ENCODE data around the gene ZNF554.

ZNF554 gene

GRCh38 chr19:2779121-2779740, 40.4 kb upstream of the ZNF554 start:
- H3K27ac ChIP-seq, result peak overlapping the region; percentile 55
- H3K9ac ChIP-seq, result peak overlapping the region; percentile 73
- no peak for TF ChIP-seq Cebpa-rat (IDR thresholded peaks at IDR 0.05)
- H4K20me1 ChIP-seq, result peaks cover 86% of the 10 kb centered on the region
- peaks cover 65% of the 10 kb centered on the region for H3K36me3 ChIP-seq
- H3K4me3 ChIP-seq, result no peak overlapping the region
- peaks cover 79% of the 10 kb centered on the region for H3K4me1 ChIP-seq
- H3K4me2 ChIP-seq, result peak overlapping the region; percentile 97
- H3K27me3 ChIP-seq, result no peaks in the 10 kb centered on the region
- no peaks in the 10 kb centered on the region for H3K9me3 ChIP-seq

DNA sequence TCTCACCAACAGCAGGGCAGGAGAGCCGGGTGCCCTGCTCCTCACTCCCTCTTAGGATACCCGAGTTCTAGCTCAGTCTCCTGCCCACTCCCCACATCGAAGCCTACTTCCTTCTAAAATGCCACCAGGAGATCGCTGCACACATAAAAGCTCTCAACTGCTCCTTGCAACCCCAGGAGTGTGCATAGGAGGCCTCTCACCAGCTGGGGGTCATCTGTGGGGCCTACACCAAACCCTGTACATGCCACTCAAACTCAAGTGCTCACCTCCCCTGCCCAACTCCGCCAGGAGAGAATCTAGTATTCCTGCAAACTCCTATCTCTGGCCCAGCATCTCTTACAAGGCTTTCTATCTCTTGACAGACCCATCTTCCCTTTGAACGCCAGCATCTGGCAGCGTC, 39.4 kb upstream of the ZNF554 start:
- TF ChIP-seq Cebpa-rat (IDR thresholded peaks at IDR 0.05), result no peak
- Histone ChIP-seq H3K9me3 (no peaks in the 10 kb centered on the region), H3K4me3 (no peak overlapping the region; the same call in 1 of the 2 replicates), H3K4me2 (peak overlapping the region; percentile 97), H3K27me3 (no peaks in the 10 kb centered on the region), H3K9ac (peak overlapping the region; percentile 57; the same call in 1 of the 2 replicates), H3K27ac (peak overlapping the region; percentile 19; the same call in 1 of the 2 replicates), H4K20me1 (peaks cover 75% of the 10 kb centered on the region), H3K36me3 (peaks cover 55% of the 10 kb centered on the region), H3K4me1 (peaks cover 77% of the 10 kb centered on the region)

DNA sequence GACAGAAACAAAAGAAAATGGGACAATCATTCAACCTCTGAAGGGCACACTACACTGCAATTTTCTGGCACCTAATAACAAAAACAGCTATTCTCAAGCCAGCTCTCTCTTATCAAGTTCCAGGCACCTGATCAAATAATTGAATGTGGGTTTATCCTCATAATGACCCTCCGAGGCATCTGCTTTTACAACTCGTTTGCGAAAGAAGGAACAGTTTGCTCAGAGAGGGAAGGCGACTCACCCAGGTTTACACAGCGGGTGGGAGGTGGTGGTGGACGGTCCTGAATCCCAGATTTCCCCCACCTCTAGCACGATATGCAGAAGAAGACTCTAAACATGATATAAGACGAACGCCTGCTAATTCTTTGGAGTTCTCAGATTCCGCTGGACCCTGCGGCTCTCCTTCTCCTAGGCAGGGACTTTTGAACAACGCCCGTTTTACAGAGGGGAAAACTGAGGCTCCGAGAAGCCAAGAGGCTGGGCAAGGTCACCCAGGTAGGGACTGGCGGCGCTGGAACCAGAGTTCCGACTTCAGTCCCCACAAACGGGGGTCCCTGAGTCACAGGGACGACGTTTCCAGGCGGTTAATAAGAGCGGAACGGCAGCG, 37.2 kb upstream of the ZNF554 start:
- peaks cover 49% of the 10 kb centered on the region for H3K36me3 ChIP-seq
- peak overlapping the region; percentile 99 for H3K9ac ChIP-seq
- H3K27ac ChIP-seq, result peak overlapping the region; percentile 98
- no peaks in the 10 kb centered on the region for H3K27me3 ChIP-seq
- peak overlapping the region; percentile 97 for H3K4me2 ChIP-seq
- peak overlapping the region; percentile 96 for H3K4me3 ChIP-seq
- peaks cover 67% of the 10 kb centered on the region for H4K20me1 ChIP-seq
- no peaks in the 10 kb centered on the region for H3K9me3 ChIP-seq
- no peak for TF ChIP-seq Cebpa-rat (IDR thresholded peaks at IDR 0.05)
- peaks cover 74% of the 10 kb centered on the region for H3K4me1 ChIP-seq

GRCh38 chr19:2782936-2783780, 36.5 kb upstream of the ZNF554 start, which contains the start of gene SGTA:
TSS of gene SGTA (minus strand) at chr19:2783273. CDS start at chr19:2769068, 14,205 bp downstream.
- TF ChIP-seq Cebpa-rat (IDR thresholded peaks at IDR 0.05), result peak; percentile 67; the same call in 1 of the 2 replicates
- Histone ChIP-seq H3K9ac (peak within 1 kb of the TSS; percentile 99), H3K9me3 (no peaks in the 10 kb centered on the region), H3K4me1 (peaks cover 82% of the 10 kb centered on the region), H3K27me3 (no peaks in the 10 kb centered on the region), H4K20me1 (peaks cover 67% of the 10 kb centered on the region), H3K36me3 (peaks cover 49% of the 10 kb centered on the region), H3K27ac (peak within 1 kb of the TSS; percentile 98), H3K4me2 (peak within 1 kb of the TSS; percentile 97), H3K4me3 (peak within 1 kb of the TSS; percentile 96)

DNA sequence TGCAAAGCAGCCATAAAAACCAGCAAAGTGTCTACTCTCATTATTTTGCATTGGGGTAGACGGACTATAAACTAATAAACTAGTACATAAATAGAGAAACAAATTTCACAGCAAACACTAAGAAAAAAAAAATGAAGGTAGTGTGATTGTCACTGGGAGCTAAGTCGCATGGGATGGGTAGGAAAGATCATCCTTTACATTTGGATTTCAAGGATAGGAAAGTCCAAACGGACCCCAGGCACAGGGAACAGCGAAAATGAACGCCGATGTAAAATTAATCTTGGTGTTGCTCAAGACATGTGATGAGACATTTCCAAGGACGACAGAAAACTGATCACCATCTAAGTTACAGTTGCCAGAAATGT, 35.9 kb upstream of the ZNF554 start:
- Histone ChIP-seq H4K20me1 (peaks cover 67% of the 10 kb centered on the region), H3K27ac (peak overlapping the region; percentile 98), H3K9ac (0 out of 2 replicates have a peak overlapping the region, but pooled peaks have one; percentile 15), H3K4me3 (peak overlapping the region; percentile 96), H3K27me3 (no peaks in the 10 kb centered on the region), H3K36me3 (peaks cover 49% of the 10 kb centered on the region), H3K4me1 (peaks cover 83% of the 10 kb centered on the region), H3K4me2 (peak overlapping the region; percentile 90), H3K9me3 (no peaks in the 10 kb centered on the region)
- TF ChIP-seq Cebpa-rat (IDR thresholded peaks at IDR 0.05), result no peak

- no peaks in the 10 kb centered on the region for H3K9me3 ChIP-seq
- no peak for TF ChIP-seq Cebpa-rat (IDR thresholded peaks at IDR 0.05)
- H3K27me3 ChIP-seq, result no peaks in the 10 kb centered on the region
- peaks cover 67% of the 10 kb centered on the region for H4K20me1 ChIP-seq
- peaks cover 49% of the 10 kb centered on the region for H3K36me3 ChIP-seq
- H3K27ac ChIP-seq, result peak within 1 kb of the TSS; percentile 93
- peak within 1 kb of the TSS; percentile 95 for H3K9ac ChIP-seq
- H3K4me1 ChIP-seq, result peaks cover 75% of the 10 kb centered on the region
- peak within 1 kb of the TSS; percentile 98 for H3K4me3 ChIP-seq
- peak within 1 kb of the TSS; percentile 99 for H3K4me2 ChIP-seq
These were observed 34.2 kb upstream of the ZNF554 start, which contains the start of gene THOP1 for GRCh38 chr19:2785244-2785997. TSS of gene THOP1 (plus strand) at chr19:2785503. CDS start at chr19:2785663, 160 bp downstream.

GRCh38 chr19:2787115-2787514, 32.6 kb upstream of the ZNF554 start:
- Histone ChIP-seq H3K9ac (peak overlapping the region; percentile 13; the same call in 1 of the 2 replicates), H3K9me3 (no peaks in the 10 kb centered on the region), H3K4me2 (peak overlapping the region; percentile 99), H3K4me3 (no peak overlapping the region), H3K27ac (no peak overlapping the region), H3K4me1 (peaks cover 70% of the 10 kb centered on the region), H3K27me3 (no peaks in the 10 kb centered on the region), H3K36me3 (peaks cover 54% of the 10 kb centered on the region), H4K20me1 (peaks cover 64% of the 10 kb centered on the region)
- no peak for TF ChIP-seq Cebpa-rat (IDR thresholded peaks at IDR 0.05)

- Histone ChIP-seq H3K9ac (peak overlapping the region; percentile 30; the same call in 1 of the 2 replicates), H3K27ac (no peak overlapping the region), H3K36me3 (peaks cover 63% of the 10 kb centered on the region), H3K4me3 (no peak overlapping the region), H3K27me3 (no peaks in the 10 kb centered on the region), H4K20me1 (peaks cover 62% of the 10 kb centered on the region), H3K9me3 (no peaks in the 10 kb centered on the region), H3K4me2 (no peak overlapping the region), H3K4me1 (peaks cover 74% of the 10 kb centered on the region)
- TF ChIP-seq Cebpa-rat (IDR thresholded peaks at IDR 0.05), result no peak
These were observed 31.4 kb upstream of the ZNF554 start for GRCh38 chr19:2788237-2788636.

- Histone ChIP-seq H3K4me2 (no peak overlapping the region), H3K4me3 (no peak overlapping the region), H3K36me3 (peaks cover 83% of the 10 kb centered on the region), H3K4me1 (peaks cover 69% of the 10 kb centered on the region), H3K27ac (no peak overlapping the region), H3K9ac (no peak overlapping the region), H3K9me3 (no peaks in the 10 kb centered on the region), H3K27me3 (no peaks in the 10 kb centered on the region), H4K20me1 (peaks cover 70% of the 10 kb centered on the region)
- TF ChIP-seq Cebpa-rat (IDR thresholded peaks at IDR 0.05), result no peak
These were observed 29.5 kb upstream of the ZNF554 start for GRCh38 chr19:2790194-2790556.
